IPS-NIHi7 (cell line): ENCODE measurements around the gene ZNF827.
"Not testable (repeated sequence)": the region's sequence is repeated elsewhere in the genome, so short reads cannot be mapped to it uniquely, and the experiment has no call there.

ENCODE experiments used
- DNase-seq: peaks from one replicate; pipeline ENCODE4 v3.0.0; 2012; ENCODE audit warnings: mixed read lengths; ENCODE audit errors: extremely low spot score

The ZNF827 gene

GRCh38 chr4:145866991-145867390, 71.6 kb downstream of the ZNF827 start:
- DNase-seq, result no peak

GRCh38 chr4:145865274-145865941, 73.2 kb downstream of the ZNF827 start:
- no peak for DNase-seq

GRCh38 chr4:145863191-145863590, 75.4 kb downstream of the ZNF827 start:
- no peak for DNase-seq

- peak; percentile 30 for DNase-seq
These were observed 77.0 kb downstream of the ZNF827 start for GRCh38 chr4:145861336-145862318.

- DNase-seq, result no peak
These were observed 77.7 kb downstream of the ZNF827 start for GRCh38 chr4:145860897-145861296.

- no peak for DNase-seq
These were observed 78.2 kb downstream of the ZNF827 start for GRCh38 chr4:145860446-145860845.

GRCh38 chr4:145859926-145860325, 78.7 kb downstream of the ZNF827 start:
- DNase-seq, result no peak

GRCh38 chr4:145859426-145859825, 79.2 kb downstream of the ZNF827 start:
- DNase-seq, result no peak

- DNase-seq, result no peak
These were observed 86.3 kb downstream of the ZNF827 start for GRCh38 chr4:145852256-145852839.

GRCh38 chr4:145851511-145852201, 87.0 kb downstream of the ZNF827 start:
- no peak for DNase-seq

- DNase-seq, result no peak
These were observed 90.9 kb downstream of the ZNF827 start for GRCh38 chr4:145847764-145848163.

GRCh38 chr4:145845118-145845517, 93.5 kb downstream of the ZNF827 start:
- no peak for DNase-seq

GRCh38 chr4:145843639-145844038, 95.0 kb downstream of the ZNF827 start:
- DNase-seq, result no peak

- no peak for DNase-seq
These were observed 95.5 kb downstream of the ZNF827 start for GRCh38 chr4:145843148-145843547.

- no peak for DNase-seq
These were observed 96.3 kb downstream of the ZNF827 start for GRCh38 chr4:145842224-145842887.

- DNase-seq, result no peak
These were observed 97.8 kb downstream of the ZNF827 start for GRCh38 chr4:145840801-145841200.

GRCh38 chr4:145840162-145840768, 98.4 kb downstream of the ZNF827 start:
- DNase-seq, result no peak

- DNase-seq, result no peak
These were observed 99.5 kb downstream of the ZNF827 start for GRCh38 chr4:145839151-145839550.

GRCh38 chr4:145832384-145832783, 106.2 kb downstream of the ZNF827 start:
- DNase-seq, result not testable (repeated sequence)

GRCh38 chr4:145830699-145831098, 107.9 kb downstream of the ZNF827 start:
- no peak for DNase-seq
